22Rv1 (cell line): Measurements from ENCODE around the gene RFFL.

Experiments used
- ZFX ChIP-seq: fragments of 450-650 bp; IDR thresholded peaks from 2 replicates; pipeline ENCODE4 v1.6.1; 2017; ENCODE audit warnings: antibody characterized with exemption, borderline replicate concordance
- TF ChIP-seq, protein P1 (sequence below): fragments of 450-650 bp; IDR thresholded peaks from 2 replicates; pipeline ENCODE4 v1.5.1; 2017; ENCODE audit warnings: mild to moderate bottlenecking

DNA sequence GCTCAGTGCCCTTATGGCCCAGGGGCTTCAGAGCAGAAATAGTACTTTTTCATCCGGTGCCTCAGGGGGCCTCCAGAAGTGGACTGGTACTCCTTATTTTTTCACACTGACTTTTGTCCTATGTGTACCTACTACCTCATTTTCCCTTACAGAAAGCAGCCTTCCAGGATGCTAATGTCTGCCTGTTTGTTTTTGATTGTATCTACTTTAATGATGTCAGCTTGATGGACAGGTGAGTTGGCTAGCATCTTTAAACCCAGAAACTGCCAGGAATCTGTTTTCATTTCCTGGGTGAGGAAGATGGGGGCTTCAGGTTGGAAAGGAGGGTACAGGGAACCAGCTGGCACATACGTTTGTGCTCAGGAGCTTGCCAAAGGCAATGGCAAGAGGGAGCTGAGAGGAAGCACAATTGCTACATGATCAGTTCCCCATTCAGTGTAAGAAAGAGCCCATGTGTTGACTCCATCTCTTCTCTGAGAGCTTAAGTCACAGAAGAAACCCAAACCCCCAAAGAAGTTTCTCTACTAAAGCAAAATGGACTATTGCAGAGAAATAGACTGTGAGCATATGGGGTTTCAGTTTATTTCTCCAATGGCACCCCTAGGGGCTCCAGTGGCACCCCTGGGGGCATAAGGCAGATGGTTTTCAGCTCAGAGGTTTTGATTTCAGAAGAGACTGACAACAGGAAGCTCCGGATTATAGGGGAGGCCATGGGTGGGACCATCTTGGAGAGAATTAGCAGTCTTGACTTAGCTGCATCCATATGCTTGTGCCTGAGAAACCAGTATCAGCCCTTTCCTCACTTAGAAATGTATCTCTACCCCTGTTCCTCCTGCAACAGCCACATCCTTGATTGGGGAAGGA lies 66.9 kb downstream of the RFFL start:
- TF ChIP-seq, protein P1, sequence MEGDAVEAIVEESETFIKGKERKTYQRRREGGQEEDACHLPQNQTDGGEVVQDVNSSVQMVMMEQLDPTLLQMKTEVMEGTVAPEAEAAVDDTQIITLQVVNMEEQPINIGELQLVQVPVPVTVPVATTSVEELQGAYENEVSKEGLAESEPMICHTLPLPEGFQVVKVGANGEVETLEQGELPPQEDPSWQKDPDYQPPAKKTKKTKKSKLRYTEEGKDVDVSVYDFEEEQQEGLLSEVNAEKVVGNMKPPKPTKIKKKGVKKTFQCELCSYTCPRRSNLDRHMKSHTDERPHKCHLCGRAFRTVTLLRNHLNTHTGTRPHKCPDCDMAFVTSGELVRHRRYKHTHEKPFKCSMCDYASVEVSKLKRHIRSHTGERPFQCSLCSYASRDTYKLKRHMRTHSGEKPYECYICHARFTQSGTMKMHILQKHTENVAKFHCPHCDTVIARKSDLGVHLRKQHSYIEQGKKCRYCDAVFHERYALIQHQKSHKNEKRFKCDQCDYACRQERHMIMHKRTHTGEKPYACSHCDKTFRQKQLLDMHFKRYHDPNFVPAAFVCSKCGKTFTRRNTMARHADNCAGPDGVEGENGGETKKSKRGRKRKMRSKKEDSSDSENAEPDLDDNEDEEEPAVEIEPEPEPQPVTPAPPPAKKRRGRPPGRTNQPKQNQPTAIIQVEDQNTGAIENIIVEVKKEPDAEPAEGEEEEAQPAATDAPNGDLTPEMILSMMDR, result no peak
- no peak for TF ChIP-seq ZFX
